ENCODE results near the gene NRCAM.

NRCAM gene

GRCh38 chr7:108322046-108322445 lies 134.2 kb downstream of the NRCAM start:
- FAIRE-seq (peak; percentile 29), DNase-seq (ENCODE audit: insufficient read length, low spot score) (no peak)
- no peak for TF ChIP-seq CTCF (IDR thresholded peaks at IDR 0.05; ENCODE audit: insufficient read depth, missing control alignments)

GRCh38 chr7:108321359-108321758 lies 134.9 kb downstream of the NRCAM start:
- no peak for DNase-seq (ENCODE audit: insufficient read length, low spot score)
- no peak for TF ChIP-seq CTCF (IDR thresholded peaks at IDR 0.05; ENCODE audit: insufficient read depth, missing control alignments)
- FAIRE-seq = no peak

- TF ChIP-seq CTCF (IDR thresholded peaks at IDR 0.05; ENCODE audit: insufficient read depth, missing control alignments) = no peak
- DNase-seq (ENCODE audit: insufficient read length, low spot score) (no peak), FAIRE-seq (no peak)
Observed at GRCh38 chr7:108316708-108317107, 139.5 kb downstream of the NRCAM start.

GRCh38 chr7:108314551-108314950 lies 141.7 kb downstream of the NRCAM start:
- FAIRE-seq (no peak), DNase-seq (ENCODE audit: insufficient read length, low spot score) (no peak)
- TF ChIP-seq CTCF (IDR thresholded peaks at IDR 0.05; ENCODE audit: insufficient read depth, missing control alignments) = no peak

GRCh38 chr7:108314049-108314448 lies 142.2 kb downstream of the NRCAM start:
- DNase-seq (ENCODE audit: insufficient read length, low spot score) = no peak
- TF ChIP-seq CTCF (IDR thresholded peaks at IDR 0.05; ENCODE audit: insufficient read depth, missing control alignments) = no peak
- FAIRE-seq = no peak

GRCh38 chr7:108313086-108313485 lies 143.2 kb downstream of the NRCAM start:
- FAIRE-seq = no peak

More at GRCh38 chr7:108313086-108313485, 143.2 kb downstream of the NRCAM start:
- DNase-seq (ENCODE audit: insufficient read length, low spot score) = no peak
- TF ChIP-seq CTCF (IDR thresholded peaks at IDR 0.05; ENCODE audit: insufficient read depth, missing control alignments) = no peak

Data from D721Med (cell line).